ENCODE results near the gene PNPLA5.

- no peak for TF ChIP-seq CTCF (IDR thresholded peaks at IDR 0.05)
- TF ChIP-seq POLR2A (IDR thresholded peaks at IDR 0.05): no peak
- TF ChIP-seq POLR2AphosphoS5 (IDR thresholded peaks at IDR 0.05): no peak
Measured at GRCh38 chr22:43840431-43840830, 51.4 kb downstream of the PNPLA5 start.
